HG03342 (cell line): ENCODE results near the gene DKKL1.

ENCODE experiments used
- ATAC-seq: cut with Tn5 transposase; IDR thresholded peaks from one replicate; pipeline ENCODE4 v1.9.1; 2021; ENCODE audit warnings: mild to moderate bottlenecking, moderate library complexity; ENCODE audit not compliant: unreplicated experiment

Gene DKKL1

GRCh38 chr19:49337267-49338022 is 26.2 kb upstream of the DKKL1 start:
- ATAC-seq = no peak

GRCh38 chr19:49338023-49338677 is 25.5 kb upstream of the DKKL1 start:
- no peak for ATAC-seq

GRCh38 chr19:49338691-49339300 is 24.9 kb upstream of the DKKL1 start:
- no peak for ATAC-seq

- ATAC-seq = no peak
Observed at GRCh38 chr19:49339301-49340068, 24.2 kb upstream of the DKKL1 start.

- ATAC-seq = peak; percentile 61
Observed at GRCh38 chr19:49340069-49340864, 23.4 kb upstream of the DKKL1 start.

- no peak for ATAC-seq
Observed at GRCh38 chr19:49340865-49341718, 22.6 kb upstream of the DKKL1 start.

- no peak for ATAC-seq
Observed at GRCh38 chr19:49342291-49342721, 21.4 kb upstream of the DKKL1 start.

- ATAC-seq = no peak
Observed at GRCh38 chr19:49343123-49343522, 20.6 kb upstream of the DKKL1 start.

- no peak for ATAC-seq
Observed at GRCh38 chr19:49344505-49345423, 18.9 kb upstream of the DKKL1 start.

GRCh38 chr19:49347191-49347590 is 16.5 kb upstream of the DKKL1 start:
- no peak for ATAC-seq

GRCh38 chr19:49347835-49348234 is 15.8 kb upstream of the DKKL1 start:
- no peak for ATAC-seq

- ATAC-seq = no peak
Observed at GRCh38 chr19:49348305-49349189, 15.1 kb upstream of the DKKL1 start.

- no peak for ATAC-seq
Observed at GRCh38 chr19:49349567-49349966, 14.1 kb upstream of the DKKL1 start.

- no peak for ATAC-seq
Observed at GRCh38 chr19:49355909-49356353, 7.7 kb upstream of the DKKL1 start.

GRCh38 chr19:49356382-49356781 is 7.3 kb upstream of the DKKL1 start:
- no peak for ATAC-seq

- ATAC-seq = no peak
Observed at GRCh38 chr19:49357186-49357585, 6.5 kb upstream of the DKKL1 start.
